Stimulated activated naive CD8-positive, alpha-beta T cell treated with anti-CD3 and anti-CD28 coated beads, Interleukin-15, Interleukin-2, amounts not matched to agents 100 ng/mL and 50 ng/mL, for 24 hours (primary cell): ENCODE results near the gene DDIT4.
"Not testable (repeated sequence)": the region's sequence is repeated elsewhere in the genome, so short reads cannot be mapped to it uniquely, and the experiment has no call there.

ENCODE experiments used
- H3K27ac Mint-ChIP-seq: one replicate; pipeline ENCODE4 v1.8.0; 2021; ENCODE audit warnings: mild to moderate bottlenecking, mixed read lengths
- H3K27me3 Mint-ChIP-seq: one replicate; pipeline ENCODE4 v1.8.0; 2021; ENCODE audit warnings: mixed read lengths
- H3K36me3 Mint-ChIP-seq: one replicate; pipeline ENCODE4 v1.8.0; 2021; ENCODE audit warnings: low read depth, mixed read lengths
- H3K4me1 Mint-ChIP-seq: one replicate; pipeline ENCODE4 v1.8.0; 2021; ENCODE audit warnings: low read depth, mixed read lengths
- H3K4me3 Mint-ChIP-seq: one replicate; pipeline ENCODE4 v1.8.0; 2021; ENCODE audit warnings: mild to moderate bottlenecking, mixed read lengths
- H3K9me3 Mint-ChIP-seq: one replicate; pipeline ENCODE4 v1.8.0; 2021; ENCODE audit warnings: mixed read lengths

Gene DDIT4

DNA sequence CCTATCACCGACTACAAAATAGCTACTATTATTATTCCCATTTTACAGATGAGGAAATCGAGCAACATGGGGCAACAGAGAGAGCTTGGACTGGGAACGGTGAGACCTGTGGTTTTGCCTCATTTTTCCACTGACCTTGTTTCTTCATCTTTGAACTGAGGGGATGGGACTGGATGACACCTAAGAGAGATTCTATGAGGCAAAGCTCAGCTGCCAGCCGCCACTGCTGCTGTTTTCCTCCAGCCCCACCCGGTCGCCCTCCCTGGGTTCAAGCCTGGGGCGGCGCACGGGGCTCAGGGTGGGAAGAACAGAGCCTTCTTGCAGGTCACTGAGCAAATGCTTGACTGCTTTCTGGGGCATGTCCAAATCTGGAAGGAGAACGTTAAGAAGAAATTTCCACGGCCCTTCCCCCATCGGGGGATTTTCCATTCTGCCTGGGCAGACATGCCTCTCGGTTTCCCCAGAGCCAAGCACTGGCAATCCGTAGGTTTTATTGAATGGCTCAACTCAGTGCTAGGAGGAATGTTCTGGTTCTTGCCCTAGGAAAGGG lies 12.3 kb downstream of the DDIT4 start:
- Mint-ChIP-seq H3K27ac (peak overlapping the region; percentile 61), H3K4me3 (no peak overlapping the region), H3K27me3 (no peaks in the 10 kb centered on the region), H3K9me3 (no peaks in the 10 kb centered on the region), H3K4me1 (peaks cover 41% of the 10 kb centered on the region), H3K36me3 (no peaks in the 10 kb centered on the region)

DNA sequence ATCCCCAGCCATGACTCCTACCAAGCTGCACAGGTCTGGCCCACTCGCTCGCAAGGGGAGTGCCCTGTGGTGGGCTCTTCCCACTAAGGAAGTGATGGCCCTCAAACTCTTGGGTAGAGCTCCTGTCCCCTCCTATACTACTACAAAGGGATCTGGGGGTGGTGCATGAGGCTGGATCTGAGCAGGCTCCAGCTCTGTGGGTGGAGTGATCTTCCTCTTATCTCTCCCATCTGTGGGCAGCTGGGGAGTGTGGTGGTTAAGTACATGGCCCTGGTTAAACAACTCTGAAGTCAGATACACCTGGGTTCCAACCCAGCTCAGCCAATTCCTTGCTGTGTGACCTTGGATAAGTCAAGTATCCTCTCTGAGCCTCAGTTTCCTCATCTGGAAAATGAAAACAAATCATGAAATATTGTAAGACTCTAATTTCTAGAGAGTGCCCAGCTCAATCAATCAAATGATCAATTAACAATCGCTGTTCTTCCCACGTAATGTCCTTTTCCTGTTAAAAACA lies 17.4 kb downstream of the DDIT4 start:
- no peak overlapping the region for H3K4me3 Mint-ChIP-seq
- no peaks in the 10 kb centered on the region for H3K9me3 Mint-ChIP-seq
- H3K27ac Mint-ChIP-seq = peak overlapping the region; percentile 85
- no peaks in the 10 kb centered on the region for H3K27me3 Mint-ChIP-seq
- no peaks in the 10 kb centered on the region for H3K36me3 Mint-ChIP-seq
- peaks cover 72% of the 10 kb centered on the region for H3K4me1 Mint-ChIP-seq

DNA sequence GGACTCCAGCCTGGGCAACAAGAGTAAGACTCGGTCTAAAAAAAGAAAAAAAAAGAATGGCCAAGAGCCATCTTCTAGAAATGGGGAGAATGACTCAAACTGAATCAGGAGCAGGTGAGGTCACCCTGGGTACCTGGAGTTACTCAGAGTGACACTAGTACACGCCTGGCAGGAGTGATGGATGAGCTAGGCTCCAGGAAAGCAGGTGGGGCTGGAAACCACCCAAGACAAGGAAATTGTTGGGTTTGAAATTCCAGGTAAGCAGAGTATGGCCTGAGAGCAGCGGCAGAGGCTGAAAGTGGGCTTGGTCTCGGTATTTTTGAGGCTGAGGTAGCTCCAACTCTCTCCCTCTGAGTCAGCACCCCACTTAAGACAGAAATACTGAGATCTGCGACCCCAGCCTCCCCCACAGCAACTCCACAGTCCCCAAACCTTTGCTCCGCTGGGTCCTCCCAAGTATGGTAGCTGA lies 18.5 kb downstream of the DDIT4 start:
- no peaks in the 10 kb centered on the region for H3K9me3 Mint-ChIP-seq
- H3K4me3 Mint-ChIP-seq = peak overlapping the region; percentile 51
- peak overlapping the region; percentile 100 for H3K27ac Mint-ChIP-seq
- H3K4me1 Mint-ChIP-seq = peaks cover 69% of the 10 kb centered on the region
- H3K36me3 Mint-ChIP-seq = peaks cover 4% of the 10 kb centered on the region
- H3K27me3 Mint-ChIP-seq = no peaks in the 10 kb centered on the region

DNA sequence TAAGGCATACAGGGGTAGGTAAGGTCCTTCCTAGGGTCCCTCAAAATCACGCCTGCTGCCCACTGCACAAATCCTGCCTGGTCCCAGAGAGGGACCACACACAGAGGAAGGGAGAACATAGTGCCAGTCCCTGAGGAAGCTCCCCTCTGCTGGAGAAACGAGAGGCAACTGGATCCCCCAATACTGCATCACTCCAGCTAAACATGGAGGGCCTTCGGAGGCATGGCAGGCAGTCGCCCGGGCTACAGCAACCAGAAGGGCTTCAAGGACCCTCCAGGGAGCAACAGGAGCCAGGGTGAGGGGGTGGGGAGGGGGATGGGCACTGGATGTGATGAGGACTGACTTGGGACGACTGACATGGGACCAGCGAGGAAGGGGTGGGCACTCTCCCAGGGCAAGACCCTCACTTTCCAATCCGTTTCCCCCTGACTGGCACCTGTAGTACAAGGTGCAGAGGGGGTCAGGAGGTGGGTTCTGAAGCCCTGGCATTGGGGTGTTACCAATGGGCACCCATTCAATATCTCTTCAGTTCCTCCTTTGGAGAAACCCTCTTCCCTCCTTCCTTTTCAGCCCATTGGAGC lies 21.7 kb downstream of the DDIT4 start:
- H3K9me3 Mint-ChIP-seq = no peaks in the 10 kb centered on the region
- H3K36me3 Mint-ChIP-seq = peaks cover 6% of the 10 kb centered on the region
- H3K27me3 Mint-ChIP-seq = no peaks in the 10 kb centered on the region
- peaks cover 81% of the 10 kb centered on the region for H3K4me1 Mint-ChIP-seq
- peak overlapping the region; percentile 61 for H3K4me3 Mint-ChIP-seq
- H3K27ac Mint-ChIP-seq = peak overlapping the region; percentile 100

DNA sequence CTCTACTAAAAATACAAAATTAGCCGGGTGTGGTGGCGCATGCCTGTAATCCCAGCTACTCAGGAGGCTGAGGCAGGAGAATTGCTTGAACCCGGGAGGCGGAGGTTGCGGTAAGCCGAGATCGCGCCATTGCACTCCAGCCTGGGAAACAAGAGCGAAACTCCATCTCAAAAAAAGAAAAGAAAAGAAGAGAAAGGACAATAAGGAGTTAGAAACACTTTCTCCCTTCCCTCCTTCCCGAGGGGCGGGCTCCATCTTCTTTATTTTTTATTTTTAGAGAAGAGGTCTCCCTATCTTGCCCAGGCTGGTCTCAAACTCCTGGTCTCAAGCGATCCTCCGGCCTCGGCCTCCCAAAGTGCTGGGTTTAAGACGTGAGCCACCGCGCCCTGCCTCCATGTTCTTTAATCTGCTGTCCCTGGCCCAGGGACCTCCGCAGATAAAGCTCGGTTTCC lies 23.1 kb downstream of the DDIT4 start:
- not testable (repeated sequence) for H3K27me3 Mint-ChIP-seq, H3K36me3 Mint-ChIP-seq, H3K9me3 Mint-ChIP-seq
- H3K27ac Mint-ChIP-seq = peak overlapping the region; percentile 100
- peaks cover 77% of the 10 kb centered on the region for H3K4me1 Mint-ChIP-seq
- H3K4me3 Mint-ChIP-seq = peak overlapping the region; percentile 84

DNA sequence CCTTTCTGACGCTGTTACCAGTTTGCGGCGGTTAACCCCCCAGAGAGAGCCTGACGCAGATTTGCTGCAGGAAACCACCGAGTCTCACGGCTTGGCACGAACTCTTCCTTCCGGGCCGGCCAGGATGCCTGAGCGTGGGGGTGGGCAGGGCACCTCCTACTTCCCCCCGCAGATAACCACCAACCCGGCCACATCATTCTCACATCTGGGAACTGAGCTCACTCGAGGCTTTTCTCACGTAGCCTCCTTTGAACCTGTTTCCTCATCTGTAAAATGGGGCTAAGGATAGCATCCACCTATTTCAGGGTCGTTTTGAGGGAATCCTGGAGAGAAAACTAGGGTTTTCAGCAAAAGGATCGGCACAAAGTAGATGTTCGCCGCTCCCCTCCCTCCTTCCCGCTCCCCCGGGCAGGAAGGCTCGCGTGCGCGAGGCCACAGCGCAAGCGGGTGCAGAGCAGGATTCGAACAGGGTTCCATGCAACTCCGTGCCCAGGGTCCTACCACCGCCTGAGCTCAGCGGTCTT lies 23.6 kb downstream of the DDIT4 start:
- Mint-ChIP-seq H3K9me3 (no peaks in the 10 kb centered on the region), H3K36me3 (peaks cover 6% of the 10 kb centered on the region), H3K4me1 (peaks cover 76% of the 10 kb centered on the region), H3K4me3 (peak overlapping the region; percentile 84), H3K27ac (peak overlapping the region; percentile 100), H3K27me3 (no peaks in the 10 kb centered on the region)

DNA sequence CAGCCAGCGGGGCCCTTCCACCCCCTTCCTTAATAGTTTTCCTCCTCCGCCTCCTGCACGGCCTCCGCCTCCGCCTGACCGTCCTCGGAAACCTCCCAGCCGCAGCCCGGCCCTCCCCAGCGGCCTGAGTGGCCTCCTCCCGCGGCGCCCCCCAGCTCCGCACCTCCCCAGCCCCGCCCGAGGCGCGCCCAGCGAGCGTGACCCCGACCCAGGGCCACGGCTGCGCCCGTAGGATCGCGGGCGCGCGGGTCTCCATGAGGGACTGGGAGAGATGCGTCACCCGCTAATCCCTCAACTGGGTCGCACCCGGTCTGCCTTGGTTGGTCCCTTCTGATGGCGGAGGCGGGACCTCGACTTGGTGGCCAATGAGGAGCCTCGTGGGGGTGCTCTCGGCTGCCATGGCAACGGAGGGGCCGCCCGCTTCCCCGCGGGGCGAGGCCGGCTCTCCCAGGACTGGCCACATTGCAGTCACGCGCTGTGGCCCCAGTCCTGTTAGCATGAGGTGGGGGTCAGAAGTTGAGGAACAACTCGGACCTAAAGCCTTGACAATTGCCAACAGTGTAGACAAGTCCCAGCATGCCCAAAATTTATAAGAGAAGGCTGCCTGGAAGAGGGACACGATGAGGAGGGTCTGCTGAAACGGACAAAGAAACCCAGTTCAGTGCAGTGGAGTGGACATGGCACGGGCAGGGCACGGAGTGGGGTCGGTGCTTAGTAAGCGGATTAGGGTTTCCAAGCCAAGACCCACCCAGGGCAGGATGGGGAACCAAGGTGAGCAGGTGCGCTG lies 24.3 kb downstream of the DDIT4 start:
- Mint-ChIP-seq H3K4me3 (peak overlapping the region; percentile 84), H3K4me1 (peaks cover 71% of the 10 kb centered on the region), H3K27me3 (no peaks in the 10 kb centered on the region), H3K36me3 (peaks cover 6% of the 10 kb centered on the region), H3K27ac (peak overlapping the region; percentile 100), H3K9me3 (no peaks in the 10 kb centered on the region)

DNA sequence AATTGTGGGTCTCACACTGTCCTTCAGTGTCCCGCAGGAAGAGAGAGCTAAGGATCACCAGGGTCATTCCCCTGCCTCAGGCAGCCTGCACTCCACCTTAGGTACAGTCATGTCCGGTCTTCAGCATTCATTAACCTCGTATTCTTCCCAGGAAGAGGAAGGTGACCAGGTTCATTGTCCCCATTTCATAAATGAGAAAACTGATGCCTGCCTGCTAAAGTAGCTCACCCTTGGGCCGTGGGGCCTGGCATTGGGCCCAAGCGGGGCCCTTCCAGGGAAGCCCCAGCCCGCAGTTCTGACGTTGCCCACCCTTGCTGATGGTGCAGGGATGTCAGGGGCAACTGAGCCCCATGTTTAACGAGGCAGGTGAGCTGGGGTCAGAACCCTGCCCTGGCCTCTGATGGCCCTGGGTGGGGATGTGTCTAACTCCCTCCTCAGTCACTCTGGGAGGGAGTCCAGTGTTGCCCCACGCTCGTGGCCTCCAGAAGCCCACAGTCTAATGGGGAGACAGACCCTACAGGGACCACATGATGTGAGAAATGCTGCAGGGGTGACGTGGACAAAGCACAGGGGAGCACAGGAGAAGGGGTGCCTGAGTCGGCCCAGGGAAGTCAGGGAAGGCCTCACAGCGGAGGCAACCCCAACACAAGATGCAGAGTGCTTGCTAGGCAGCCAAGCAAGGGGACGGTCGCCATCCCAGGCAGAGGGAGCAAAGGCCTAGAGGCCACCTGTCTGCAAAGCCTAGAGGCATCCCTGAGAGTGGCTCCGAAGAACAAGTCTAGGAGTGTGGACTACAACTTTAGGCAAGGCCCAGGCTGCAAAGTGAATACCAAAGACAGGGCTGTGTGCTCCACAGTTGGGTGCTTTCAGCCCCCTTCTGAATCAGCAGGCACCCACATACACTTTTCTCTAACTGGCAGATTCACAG lies 25.1 kb downstream of the DDIT4 start:
- peaks cover 6% of the 10 kb centered on the region for H3K36me3 Mint-ChIP-seq
- peaks cover 71% of the 10 kb centered on the region for H3K4me1 Mint-ChIP-seq
- H3K27ac Mint-ChIP-seq = peak overlapping the region; percentile 100
- H3K9me3 Mint-ChIP-seq = no peaks in the 10 kb centered on the region
- no peaks in the 10 kb centered on the region for H3K27me3 Mint-ChIP-seq
- peak overlapping the region; percentile 84 for H3K4me3 Mint-ChIP-seq

DNA sequence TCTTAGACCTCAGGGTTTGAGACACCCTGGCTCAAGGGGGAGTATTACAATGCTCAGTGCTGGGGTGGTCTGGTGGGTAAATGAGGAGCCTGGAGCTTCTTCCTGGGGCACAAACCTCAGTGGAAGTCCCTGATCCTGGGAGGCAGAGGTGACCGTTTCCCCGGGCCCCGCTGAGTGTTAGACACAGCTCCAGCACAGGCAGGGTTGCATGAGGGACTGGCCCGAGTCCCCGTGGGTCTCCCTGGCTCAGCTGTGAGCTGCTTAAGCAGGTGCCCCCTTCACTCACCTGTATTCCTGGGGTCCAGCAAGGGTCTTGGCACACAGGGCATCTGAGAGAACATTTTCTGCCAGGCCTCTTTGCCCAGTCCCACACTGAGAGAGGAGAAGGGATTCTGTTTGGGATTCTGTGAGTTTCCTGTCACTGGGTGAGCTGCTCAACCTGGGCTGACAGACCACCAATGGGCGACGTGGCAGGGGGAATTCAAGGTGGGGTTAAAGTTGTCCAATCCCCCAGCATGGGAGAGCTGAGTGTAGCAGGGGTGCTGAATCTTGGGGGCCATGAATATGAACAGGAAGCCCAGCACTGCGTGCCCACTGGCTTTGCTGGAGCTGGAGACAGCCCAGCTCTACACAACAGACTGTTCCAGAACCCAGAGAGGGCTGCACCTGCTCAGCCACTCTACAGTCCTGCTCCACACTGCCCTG lies 29.9 kb downstream of the DDIT4 start:
- H3K9me3 Mint-ChIP-seq = no peaks in the 10 kb centered on the region
- peak overlapping the region; percentile 37 for H3K4me3 Mint-ChIP-seq
- H3K27ac Mint-ChIP-seq = peak overlapping the region; percentile 72
- no peaks in the 10 kb centered on the region for H3K36me3 Mint-ChIP-seq
- H3K4me1 Mint-ChIP-seq = peaks cover 74% of the 10 kb centered on the region
- H3K27me3 Mint-ChIP-seq = no peaks in the 10 kb centered on the region

DNA sequence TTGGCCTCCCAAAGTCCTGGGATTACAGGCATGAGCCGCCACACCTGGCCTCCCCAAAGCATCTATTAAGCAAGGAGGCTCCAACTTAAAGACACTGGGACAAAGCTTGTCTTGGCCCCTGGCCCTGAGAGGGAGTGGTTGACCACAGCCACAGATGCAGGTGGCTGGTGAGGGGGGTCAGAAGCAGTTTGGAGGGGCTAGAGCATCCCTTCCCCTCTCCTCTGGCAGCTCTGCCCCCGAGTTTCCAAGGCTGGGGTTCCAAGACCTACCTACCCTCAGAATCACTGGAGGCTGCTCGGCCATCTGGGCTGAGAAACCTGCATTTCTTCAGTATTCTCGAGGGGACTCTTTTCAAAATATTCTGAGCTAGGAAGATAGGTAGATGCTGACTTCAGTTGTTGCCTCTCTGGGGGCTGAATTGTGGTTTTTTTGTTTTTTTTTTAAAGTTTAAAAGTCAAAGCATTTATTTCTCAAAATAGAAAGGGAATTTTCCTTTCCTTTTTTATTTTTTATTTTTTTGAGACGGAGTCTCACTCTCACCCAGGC lies 32.6 kb downstream of the DDIT4 start:
- Mint-ChIP-seq H3K36me3 (no peaks in the 10 kb centered on the region), H3K9me3 (no peaks in the 10 kb centered on the region), H3K4me3 (peak overlapping the region; percentile 53), H3K4me1 (peaks cover 87% of the 10 kb centered on the region), H3K27me3 (no peaks in the 10 kb centered on the region), H3K27ac (peak overlapping the region; percentile 94)

DNA sequence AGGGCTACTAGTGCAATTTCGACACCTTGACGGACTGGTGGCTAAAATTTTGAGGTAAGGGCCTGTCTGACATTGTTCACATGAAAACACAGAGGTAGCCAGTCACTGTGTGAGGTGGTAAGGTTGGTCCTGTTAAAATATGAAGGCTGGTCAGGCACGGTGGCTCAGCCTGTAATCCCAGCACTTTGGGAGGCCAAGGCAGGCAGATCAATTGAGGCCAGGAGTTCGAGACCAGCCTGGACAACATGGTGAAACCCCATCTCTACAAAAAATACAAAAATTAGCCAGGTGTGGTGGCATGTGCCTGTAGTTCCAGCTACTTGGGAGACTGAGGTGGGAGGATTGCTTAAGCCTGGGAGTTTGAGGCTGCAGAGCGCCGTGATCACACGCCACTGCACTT lies 34.0 kb downstream of the DDIT4 start:
- peak overlapping the region; percentile 86 for H3K27ac Mint-ChIP-seq
- H3K9me3 Mint-ChIP-seq, H3K4me3 Mint-ChIP-seq, H3K36me3 Mint-ChIP-seq, H3K27me3 Mint-ChIP-seq: not testable (repeated sequence)
- peaks cover 82% of the 10 kb centered on the region for H3K4me1 Mint-ChIP-seq

DNA sequence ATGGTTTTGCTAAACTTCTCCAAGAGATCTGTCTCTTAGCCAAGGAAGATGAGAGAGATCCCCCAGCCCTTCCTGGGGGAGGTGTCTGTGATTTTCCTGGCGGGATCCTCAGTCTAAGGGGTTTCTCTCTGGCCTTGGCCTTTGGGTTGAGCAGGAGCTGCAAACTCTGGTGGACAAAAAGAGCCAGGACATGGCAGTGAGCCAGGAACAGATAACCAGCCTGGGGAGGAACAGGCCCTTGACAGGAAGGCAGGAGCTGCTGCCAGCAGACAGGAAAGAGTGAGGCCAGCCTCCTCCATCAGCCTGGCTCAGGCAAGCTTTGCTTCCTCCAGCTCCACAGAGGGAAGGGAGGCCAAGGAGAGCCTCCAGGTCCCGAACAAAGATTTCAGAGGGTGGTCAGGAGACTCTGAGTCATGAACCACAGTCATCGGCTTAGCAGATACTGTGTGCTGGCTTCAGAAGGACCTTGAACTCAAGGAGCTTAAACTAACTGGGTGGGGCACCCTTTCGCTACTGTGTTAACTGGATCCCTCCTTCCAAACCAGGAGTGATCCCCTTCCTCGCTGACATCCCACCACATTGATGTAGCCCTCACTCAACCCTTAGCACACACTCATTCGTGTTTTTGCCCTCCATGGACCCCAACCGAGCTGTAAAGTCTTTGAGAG lies 34.7 kb downstream of the DDIT4 start:
- no peak overlapping the region for H3K4me3 Mint-ChIP-seq
- no peaks in the 10 kb centered on the region for H3K27me3 Mint-ChIP-seq
- peak overlapping the region; percentile 86 for H3K27ac Mint-ChIP-seq
- H3K9me3 Mint-ChIP-seq = no peaks in the 10 kb centered on the region
- no peaks in the 10 kb centered on the region for H3K36me3 Mint-ChIP-seq
- peaks cover 77% of the 10 kb centered on the region for H3K4me1 Mint-ChIP-seq
